ENCODE data around the gene KREMEN1. TPM values are rescaled to one million over a fixed set of nuclear protein-coding genes. Genes with fewer than 3 reads are reported as not detected.
"Not testable (repeated sequence)": the region's sequence is repeated elsewhere in the genome, so short reads cannot be mapped to it uniquely, and the experiment has no call there.

Gene KREMEN1
- total and polyA plus RNA-seq, 4 donors: 1.2 to 22.6 (median 3.8) TPM

GRCh38 chr22:29114392-29114791 is 41.6 kb downstream of the KREMEN1 start:
- 76% methylated on average over 4 of the region's 4 CpGs for WGBS
- no peak for DNase-seq (ENCODE audit: low spot score)
- Histone ChIP-seq H3K9me3 (ENCODE audit: control insufficient read depth in 4 of 4, low read length in 3 of 4) (no peaks in the 10 kb centered on the region), H3K36me3 (ENCODE audit: control insufficient read depth in 4 of 4, insufficient read depth in 3 of 4, low read depth in 1 of 4, low read length in 3 of 4) (no peaks in the 10 kb centered on the region), H3K4me3 (ENCODE audit: low read depth in 1 of 3, low read length in 3 of 3) (no peak overlapping the region), H3K27me3 (ENCODE audit: control insufficient read depth in 4 of 4, insufficient read depth in 4 of 4, low read length in 3 of 4) (no peaks in the 10 kb centered on the region), H3K27ac (ENCODE audit: low read depth in 1 of 2, low read length in 2 of 2) (no peak overlapping the region), H3K9ac (ENCODE audit: low read depth in 1 of 2, low read length in 2 of 2) (no peak overlapping the region), H3K4me1 (ENCODE audit: control insufficient read depth in 4 of 4, insufficient read depth in 4 of 4, low read length in 3 of 4) (no peaks in the 10 kb centered on the region)
- TF ChIP-seq FOXA2 (IDR thresholded peaks at IDR 0.05) (no peak), RXRA (IDR thresholded peaks at IDR 0.05) (no peak)

- no peaks in the 10 kb centered on the region for H3K36me3 ChIP-seq (ENCODE audit: control insufficient read depth in 4 of 4, insufficient read depth in 3 of 4, low read depth in 1 of 4, low read length in 3 of 4)
- DNase-seq (ENCODE audit: low spot score): no peak
- no peaks in the 10 kb centered on the region for H3K9me3 ChIP-seq (ENCODE audit: control insufficient read depth in 4 of 4, low read length in 3 of 4)
- TF ChIP-seq RXRA (IDR thresholded peaks at IDR 0.05): no peak
- peak; percentile 11 for TF ChIP-seq HNF4G (IDR thresholded peaks at IDR 0.05)
- peak; percentile 57 to 75 for TF ChIP-seq HNF4A (conservative IDR thresholded peaks at IDR 0.05)
- H3K27me3 ChIP-seq (ENCODE audit: control insufficient read depth in 4 of 4, insufficient read depth in 4 of 4, low read length in 3 of 4): no peaks in the 10 kb centered on the region
- H3K9ac ChIP-seq (ENCODE audit: low read depth in 1 of 2, low read length in 2 of 2): no peak overlapping the region
- H3K27ac ChIP-seq (ENCODE audit: low read depth in 1 of 2, low read length in 2 of 2): no peak overlapping the region
- WGBS: 64% methylated on average over 2 of the region's 2 CpGs
- H3K4me3 ChIP-seq (ENCODE audit: low read depth in 1 of 3, low read length in 3 of 3): no peak overlapping the region
- H3K4me1 ChIP-seq (ENCODE audit: control insufficient read depth in 4 of 4, insufficient read depth in 4 of 4, low read length in 3 of 4): peaks cover 0 to 1% (median 0%) of the 10 kb centered on the region in 4 donors
Measured at GRCh38 chr22:29115682-29116288, 43.0 kb downstream of the KREMEN1 start.

GRCh38 chr22:29116397-29117123 is 43.7 kb downstream of the KREMEN1 start:
- WGBS: 94% methylated on average over 3 of the region's 3 CpGs
- Histone ChIP-seq H3K36me3 (ENCODE audit: control insufficient read depth in 4 of 4, insufficient read depth in 3 of 4, low read depth in 1 of 4, low read length in 3 of 4) (no peaks in the 10 kb centered on the region), H3K9ac (ENCODE audit: low read depth in 1 of 2, low read length in 2 of 2) (no peak overlapping the region), H3K4me3 (ENCODE audit: low read depth in 1 of 3, low read length in 3 of 3) (no peak overlapping the region), H3K9me3 (ENCODE audit: control insufficient read depth in 4 of 4, low read length in 3 of 4) (no peaks in the 10 kb centered on the region), H3K4me1 (ENCODE audit: control insufficient read depth in 4 of 4, insufficient read depth in 4 of 4, low read length in 3 of 4) (peaks cover 0 to 1% (median 0%) of the 10 kb centered on the region in 4 donors), H3K27ac (ENCODE audit: low read depth in 1 of 2, low read length in 2 of 2) (no peak overlapping the region), H3K27me3 (ENCODE audit: control insufficient read depth in 4 of 4, insufficient read depth in 4 of 4, low read length in 3 of 4) (no peaks in the 10 kb centered on the region)
- TF ChIP-seq TAF1 (conservative IDR thresholded peaks at IDR 0.05): no peak
- no peak for DNase-seq (ENCODE audit: low spot score)

- no peak for DNase-seq (ENCODE audit: low spot score)
- Histone ChIP-seq H3K27ac (ENCODE audit: low read depth in 1 of 2, low read length in 2 of 2) (no peak overlapping the region), H3K27me3 (ENCODE audit: control insufficient read depth in 4 of 4, insufficient read depth in 4 of 4, low read length in 3 of 4) (no peaks in the 10 kb centered on the region), H3K4me1 (ENCODE audit: control insufficient read depth in 4 of 4, insufficient read depth in 4 of 4, low read length in 3 of 4) (peaks cover 0 to 1% (median 0%) of the 10 kb centered on the region in 4 donors), H3K4me3 (ENCODE audit: low read depth in 1 of 3, low read length in 3 of 3) (no peak overlapping the region), H3K9ac (ENCODE audit: low read depth in 1 of 2, low read length in 2 of 2) (no peak overlapping the region), H3K36me3 (ENCODE audit: control insufficient read depth in 4 of 4, insufficient read depth in 3 of 4, low read depth in 1 of 4, low read length in 3 of 4) (no peaks in the 10 kb centered on the region), H3K9me3 (ENCODE audit: control insufficient read depth in 4 of 4, low read length in 3 of 4) (no peaks in the 10 kb centered on the region)
- WGBS: 94% methylated on average over 6 of the region's 6 CpGs
- TF ChIP-seq NR2F2 (IDR thresholded peaks at IDR 0.05) (no peak), SP1 (IDR thresholded peaks at IDR 0.05) (no peak), FOXA1 (IDR thresholded peaks at IDR 0.05) (no peak), HNF4G (IDR thresholded peaks at IDR 0.05) (no peak), RXRA (IDR thresholded peaks at IDR 0.05) (no peak), RAD21 (IDR thresholded peaks at IDR 0.05) (no peak)
Measured at GRCh38 chr22:29117799-29118477, 45.1 kb downstream of the KREMEN1 start.

- DNase-seq (ENCODE audit: low spot score); H3K4me1 ChIP-seq (ENCODE audit: control insufficient read depth in 4 of 4, insufficient read depth in 4 of 4, low read length in 3 of 4); H3K27me3 ChIP-seq (ENCODE audit: control insufficient read depth in 4 of 4, insufficient read depth in 4 of 4, low read length in 3 of 4); H3K9me3 ChIP-seq (ENCODE audit: control insufficient read depth in 4 of 4, low read length in 3 of 4); H3K27ac ChIP-seq (ENCODE audit: low read depth in 1 of 2, low read length in 2 of 2); H3K36me3 ChIP-seq (ENCODE audit: control insufficient read depth in 4 of 4, insufficient read depth in 3 of 4, low read depth in 1 of 4, low read length in 3 of 4); H3K9ac ChIP-seq (ENCODE audit: low read depth in 1 of 2, low read length in 2 of 2); H3K4me3 ChIP-seq (ENCODE audit: low read depth in 1 of 3, low read length in 3 of 3): not testable (repeated sequence)
- 99% methylated on average over 6 of the region's 7 CpGs for WGBS
Measured at GRCh38 chr22:29120098-29120912, 47.5 kb downstream of the KREMEN1 start.

All from liver (tissue), 9 donors.